A673 (cell line): ENCODE measurements around the gene PRSS21. TPM values are rescaled to one million over a fixed set of nuclear protein-coding genes. Genes with fewer than 3 reads are reported as not detected.

Experiments used
- BruUV-seq: library from RNA; stranded (reverse); fragments of 400-500 nt; replicated peaks from 2 replicates; lab custom pipeline; 2021; lab: Mats Ljungman, UMichigan
- CTCF ChIA-PET: fragments of 300-600 bp; sonication (Branson Sonifier 250); formaldehyde crosslinking; loops from one replicate; lab custom pipeline; 2022; ENCODE audit warnings: antibody characterized with exemption; lab: Charles Lee
- POLR2A ChIA-PET: fragments of 300-600 bp; sonication (Branson Sonifier 250); formaldehyde crosslinking; loops from one replicate; lab custom pipeline; 2022; ENCODE audit warnings: antibody characterized with exemption; ENCODE audit not compliant: low non-redundant PET; lab: Charles Lee
- DNase-seq: peaks from one replicate; pipeline ENCODE4 v3.0.0-alpha.2; 2015; ENCODE audit warnings: low spot score
- H3K27ac ChIP-seq: fragments of 200-600 bp; sonication (generic); 2 replicates; pipeline ENCODE4 v1.5.1; 2016; ENCODE audit warnings: mixed run types, low read depth, mild to moderate bottlenecking, mixed read lengths, antibody characterized with exemption, low read length; ENCODE audit not compliant: poor library complexity, severe bottlenecking
- H3K27me3 ChIP-seq: fragments of 200-600 bp; sonication (generic); replicated peaks from 2 replicates; pipeline ENCODE4 v1.6.1; 2017; ENCODE audit warnings: mixed run types, low read depth, mild to moderate bottlenecking, mixed read lengths, antibody characterized with exemption, low read length; ENCODE audit not compliant: insufficient read depth, poor library complexity
- H3K36me3 ChIP-seq: fragments of 200-600 bp; sonication (generic); 2 replicates; pipeline ENCODE4 v1.6.1; 2016; ENCODE audit warnings: mixed run types, mild to moderate bottlenecking, mixed read lengths, antibody characterized with exemption, low read length; ENCODE audit not compliant: insufficient read depth, poor library complexity, severe bottlenecking
- H3K4me1 ChIP-seq: fragments of 200-600 bp; sonication (generic); 2 replicates; pipeline ENCODE4 v1.6.1; 2017; ENCODE audit warnings: mixed run types, mild to moderate bottlenecking, mixed read lengths, antibody characterized with exemption, low read length; ENCODE audit not compliant: insufficient read depth, poor library complexity, severe bottlenecking
- H3K4me3 ChIP-seq: fragments of 200-600 bp; sonication (generic); 2 replicates; pipeline ENCODE4 v1.5.1; 2016; ENCODE audit warnings: low read depth, mixed run types, mild to moderate bottlenecking, mixed read lengths, low read length; ENCODE audit not compliant: poor library complexity, severe bottlenecking
- H3K9me3 ChIP-seq: fragments of 200-600 bp; sonication (generic); 2 replicates; pipeline ENCODE4 v1.6.1; 2016; ENCODE audit warnings: mixed run types, low read depth, mild to moderate bottlenecking, mixed read lengths, antibody characterized with exemption, low read length; ENCODE audit not compliant: poor library complexity, severe bottlenecking
- CTCF ChIP-seq: fragments of 300-800, 200-600 bp; sonication (generic); conservative IDR thresholded peaks from 2 replicates; pipeline ENCODE4 v1.5.1; 2017; ENCODE audit warnings: low read depth, mild to moderate bottlenecking, antibody characterized with exemption, low read length, moderate library complexity, mixed read lengths
- EZH2 ChIP-seq: fragments of 200-600 bp; sonication (generic); IDR thresholded peaks from 2 replicates; pipeline ENCODE4 v1.6.1; 2017; ENCODE audit warnings: borderline replicate concordance, low read depth, mild to moderate bottlenecking, mixed read lengths, antibody characterized with exemption, low read length; ENCODE audit not compliant: poor library complexity, severe bottlenecking
- intact Hi-C: fragments of 100-400 bp; cut with micrococcal nuclease; formaldehyde crosslinking; loops from one replicate; pipeline ENCODE4 v1.10.0; 2022; ENCODE audit not compliant: unreplicated experiment
- total RNA-seq: library from RNA; stranded (reverse); gene quantifications from 2 replicates; pipeline ENCODE4 v1.2.3, GENCODE V29; 2021

The PRSS21 gene
- total RNA-seq, 1 experiment from 2014 or later, result not detected

- no peaks in the 10 kb centered on the region for H3K27me3 ChIP-seq
- no peak overlapping the region for H3K4me3 ChIP-seq
- peaks cover 4% of the 10 kb centered on the region for H3K36me3 ChIP-seq
- H3K4me1 ChIP-seq, result peaks cover 3% of the 10 kb centered on the region
- POLR2A ChIA-PET, result no interaction called here
- no peak overlapping the region for H3K27ac ChIP-seq
- DNase-seq, result no peak
- intact Hi-C loops, result no loop called here
- H3K9me3 ChIP-seq, result no peaks in the 10 kb centered on the region
- TF ChIP-seq CTCF, result no peak
- BruUV-seq, result no TSS peak
- CTCF ChIA-PET, result no interaction called here
Observed at GRCh38 chr16:2779151-2779920, 37.7 kb upstream of the PRSS21 start.

- CTCF ChIA-PET, result interaction anchor here (0.6 kb wide), 1 partner anchor 28 kb away, joined by 3 read pairs; the partner anchor contains the start of gene SRRM2
- peaks cover 7% of the 10 kb centered on the region for H3K27me3 ChIP-seq
- H3K27ac ChIP-seq, result no peak overlapping the region
- TF ChIP-seq CTCF, result no peak
- no peaks in the 10 kb centered on the region for H3K9me3 ChIP-seq
- DNase-seq, result no peak
- H3K36me3 ChIP-seq, result no peaks in the 10 kb centered on the region
- H3K4me3 ChIP-seq, result no peak overlapping the region
- POLR2A ChIA-PET, result no interaction called here
- H3K4me1 ChIP-seq, result peaks cover 2% of the 10 kb centered on the region
- BruUV-seq, result no TSS peak
- intact Hi-C loops, result no loop called here
Observed at GRCh38 chr16:2779978-2780898, 36.8 kb upstream of the PRSS21 start.

DNA sequence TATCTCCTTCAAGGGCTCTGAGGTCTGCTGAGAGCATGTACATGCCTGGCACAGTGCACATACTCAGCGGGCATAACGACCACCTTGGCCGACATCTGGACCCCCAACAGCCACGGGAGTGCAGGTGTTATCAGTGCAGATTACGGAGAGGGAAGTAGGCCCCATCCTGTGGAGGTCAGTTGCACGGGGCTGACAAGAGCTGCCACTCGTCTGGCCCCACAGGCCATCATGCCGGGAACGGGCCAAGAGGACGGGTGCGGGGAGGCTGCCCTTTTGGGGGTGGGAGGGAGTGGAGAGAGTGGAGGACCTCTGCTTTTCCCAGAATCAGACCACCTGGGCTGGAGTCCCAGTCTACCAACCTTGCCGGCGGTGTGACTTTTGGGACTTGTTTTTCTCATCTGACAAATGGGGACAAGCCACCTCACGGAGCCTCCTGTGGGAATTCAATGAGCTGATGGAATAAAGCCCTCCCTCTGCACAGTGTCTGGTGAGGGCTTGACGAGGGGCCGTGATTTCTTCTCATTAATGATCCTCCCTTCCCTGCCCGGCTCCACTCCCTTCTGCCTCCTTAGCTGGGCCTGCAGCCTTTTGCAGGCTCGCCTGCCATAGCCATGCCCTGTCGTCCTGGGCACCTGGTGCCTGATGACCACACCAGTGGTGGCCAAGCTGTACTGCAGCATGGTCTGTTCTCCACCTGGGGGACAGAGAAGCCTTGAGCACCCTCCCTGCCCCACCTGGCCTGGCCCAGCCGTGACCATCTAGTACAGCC lies 34.3 kb upstream of the PRSS21 start:
- Histone ChIP-seq H3K9me3 (no peaks in the 10 kb centered on the region), H3K36me3 (no peaks in the 10 kb centered on the region), H3K4me3 (no peak overlapping the region), H3K27ac (no peak overlapping the region), H3K27me3 (peaks cover 26% of the 10 kb centered on the region), H3K4me1 (no peaks in the 10 kb centered on the region)
- ChIA-PET POLR2A (no interaction called here), CTCF (no interaction called here)
- no peak for DNase-seq
- intact Hi-C loops, result no loop called here
- TF ChIP-seq EZH2, result no peak
- no TSS peak for BruUV-seq
